A549 (cell line): ENCODE results near the gene B3GAT1. TPM values are rescaled to one million over a fixed set of nuclear protein-coding genes. Genes with fewer than 3 reads are reported as not detected.

Experiments
- ATAC-seq, 2 experiments: fragments of 200-7000 bp in 1 of 2; fragments of >200 bp in 1 of 2; cut with Nextera tagmentation in 1 of 2; cut with Tn5 transposase in 1 of 2; 3 replicates each; pipeline versions ENCODE4 v1.8.0 to v1.9.1; 2018 to 2020; ENCODE audit warnings: mild to moderate bottlenecking in 1 of 2, moderate library complexity in 1 of 2
- CTCF ChIA-PET: fragments of 300-600 bp; sonication (Branson Sonifier 250); formaldehyde crosslinking; extraction: SDS; loops from one replicate; lab custom pipeline; 2021; ENCODE audit warnings: antibody characterized with exemption, inconsistent platforms; lab: Yijun Ruan, JAX
- POLR2A ChIA-PET: fragments of 350-600 bp; formaldehyde crosslinking; extraction: SDS; loops from one replicate; lab custom pipeline; 2021; ENCODE audit warnings: antibody characterized with exemption, inconsistent platforms; lab: Yijun Ruan, JAX
- DNase-seq, 2 experiments: peaks; one replicate each; pipeline versions ENCODE4 v3.0.0 to v3.0.0-alpha.2; 2011 to 2016; ENCODE audit warnings: low read depth in 1 of 2, low spot score in 1 of 2
- FAIRE-seq: peaks from 2 replicates; lab custom pipeline; 2011; peaks lifted over from hg19 to GRCh38; lab: Jason Lieb, UNC
- H3K27ac ChIP-seq, 2 experiments: fragments of >200 bp; sonication (Bioruptor Twin); formaldehyde crosslinking; 3 replicates each; pipeline ENCODE4 v1.5.1; 2016 to 2017
- H3K4me1 ChIP-seq: fragments of >200 bp; sonication (Bioruptor Twin); formaldehyde crosslinking; 3 replicates; pipeline ENCODE4 v1.6.1; 2016
- H3K4me2 ChIP-seq: fragments of >200 bp; sonication (Bioruptor Twin); formaldehyde crosslinking; 3 replicates; pipeline ENCODE4 v1.6.1; 2016
- H3K4me3 ChIP-seq: fragments of >200 bp; sonication (Bioruptor Twin); formaldehyde crosslinking; 3 replicates; pipeline ENCODE4 v1.5.1; 2016
- H3K9me3 ChIP-seq: fragments of >200 bp; sonication (Bioruptor Twin); formaldehyde crosslinking; 3 replicates; pipeline ENCODE4 v1.6.1; 2016
- CHD4 ChIP-seq: fragments of 200-600 bp; sonication (generic); IDR thresholded peaks from 2 replicates; pipeline ENCODE4 v1.6.1; 2016; ENCODE audit warnings: antibody characterized with exemption, mild to moderate bottlenecking, borderline replicate concordance
- CTCF ChIP-seq: fragments of >200 bp; sonication (Bioruptor Twin); formaldehyde crosslinking; IDR thresholded peaks from 3 replicates; pipeline ENCODE4 v1.5.1; 2016
- E2F6 ChIP-seq: IDR thresholded peaks from 2 replicates; pipeline ENCODE4 v1.6.1; 2012; ENCODE audit warnings: low read depth, borderline replicate concordance
- EHMT2 ChIP-seq: fragments of 200-600 bp; sonication (generic); IDR thresholded peaks from 2 replicates; pipeline ENCODE4 v1.6.1; 2016; ENCODE audit warnings: antibody characterized with exemption, low read depth, mild to moderate bottlenecking, moderate library complexity
- EP300 ChIP-seq, 2 experiments: fragments of >200 bp; sonication (Bioruptor Twin); formaldehyde crosslinking; IDR thresholded peaks; 2 replicates in 1 of 2; 3 replicates in 1 of 2; pipeline ENCODE4 v1.6.1; 2016 to 2017
- ESRRA ChIP-seq: fragments of 150-350 bp; IDR thresholded peaks from 2 replicates; pipeline ENCODE4 v1.6.1; 2014; ENCODE audit warnings: mild to moderate bottlenecking, low read length, borderline replicate concordance
- FOSB ChIP-seq: fragments of 250-450 bp; sonication (Bioruptor Pico); IDR thresholded peaks from 2 replicates; pipeline ENCODE4 v1.5.0; 2020; ENCODE audit warnings: mild to moderate bottlenecking, moderate library complexity
- FOSL2 ChIP-seq, 2 experiments: fragments of 450-650 bp in 1 of 2; fragments of >200 bp in 1 of 2; sonication (Bioruptor Twin) in 1 of 2; formaldehyde crosslinking; IDR thresholded peaks; 2 replicates each; pipeline versions ENCODE4 v1.5.0 to v1.6.1; 2016 to 2020; ENCODE audit warnings: mild to moderate bottlenecking in 1 of 2, moderate library complexity in 1 of 2
- FOXS1 ChIP-seq: fragments of 250-450 bp; sonication (Bioruptor Pico); IDR thresholded peaks from 2 replicates; pipeline ENCODE4 v1.5.0; 2020; ENCODE audit warnings: mild to moderate bottlenecking, moderate library complexity
- HDAC2 ChIP-seq: fragments of 200-600 bp; sonication (generic); IDR thresholded peaks from 2 replicates; pipeline ENCODE4 v1.6.1; 2016
- HES2 ChIP-seq: fragments of >200 bp; sonication (Bioruptor Twin); formaldehyde crosslinking; IDR thresholded peaks from 2 replicates; pipeline ENCODE4 v1.6.1; 2016
- HEYL ChIP-seq: fragments of 250-450 bp; sonication (Bioruptor Pico); IDR thresholded peaks from 2 replicates; pipeline ENCODE4 v1.8.0; 2021; ENCODE audit warnings: mild to moderate bottlenecking, moderate library complexity
- HMGXB4 ChIP-seq: fragments of 250-450 bp; sonication (Bioruptor Pico); IDR thresholded peaks from 2 replicates; pipeline ENCODE4 v1.5.0; 2021; ENCODE audit warnings: mild to moderate bottlenecking, moderate library complexity, borderline replicate concordance
- HOXB13 ChIP-seq: fragments of 250-450 bp; sonication (Bioruptor Pico); IDR thresholded peaks from 2 replicates; pipeline ENCODE4 v1.5.0; 2020; ENCODE audit warnings: low read depth, mild to moderate bottlenecking, moderate library complexity
- JUN ChIP-seq, 2 experiments: fragments of >200 bp; sonication (Bioruptor Twin); formaldehyde crosslinking; IDR thresholded peaks; 2 replicates in 1 of 2; 3 replicates in 1 of 2; pipeline ENCODE4 v1.6.1; 2016 to 2017
- MAZ ChIP-seq: fragments of 150-350 bp; IDR thresholded peaks from 2 replicates; pipeline ENCODE4 v1.6.1; 2014; ENCODE audit warnings: antibody characterized with exemption, low read depth, low read length, borderline replicate concordance
- PHF8 ChIP-seq: fragments of 200-600 bp; sonication (generic); IDR thresholded peaks from 2 replicates; pipeline ENCODE4 v1.6.1; 2016; ENCODE audit warnings: low read depth, mild to moderate bottlenecking, antibody characterized with exemption, moderate library complexity, borderline replicate concordance
- RAD21 ChIP-seq, 2 experiments: fragments of >200 bp in 1 of 2; sonication (Bioruptor Twin) in 1 of 2; formaldehyde crosslinking in 1 of 2; IDR thresholded peaks in 1 of 2; conservative IDR thresholded peaks in 1 of 2; 2 replicates in 1 of 2; 3 replicates in 1 of 2; pipeline ENCODE4 v1.6.1; 2012 to 2018; ENCODE audit warnings: inconsistent platforms in 1 of 2
- RCOR1 ChIP-seq: fragments of 150-350 bp; IDR thresholded peaks from 2 replicates; pipeline ENCODE4 v1.6.1; 2014; ENCODE audit warnings: antibody characterized with exemption, low read length, low read depth
- REST ChIP-seq: fragments of 200-600 bp; sonication (generic); IDR thresholded peaks from 2 replicates; pipeline ENCODE4 v1.6.1; 2016; ENCODE audit warnings: antibody characterized with exemption, mild to moderate bottlenecking, moderate library complexity
- RFX5 ChIP-seq: fragments of 450-650 bp; IDR thresholded peaks from 2 replicates; pipeline ENCODE4 v1.7.1; 2014; ENCODE audit warnings: antibody characterized with exemption, mild to moderate bottlenecking, moderate library complexity
- SREBF2 ChIP-seq: fragments of 450-650 bp; IDR thresholded peaks from 2 replicates; pipeline ENCODE4 v1.6.1; 2014; ENCODE audit warnings: mild to moderate bottlenecking, moderate library complexity
- TFCP2L1 ChIP-seq: fragments of 250-450 bp; sonication (Bioruptor Pico); IDR thresholded peaks from 2 replicates; pipeline ENCODE4 v1.5.0; 2021; ENCODE audit warnings: mild to moderate bottlenecking
- ZNF302 ChIP-seq: fragments of 250-450 bp; sonication (Bioruptor Pico); IDR thresholded peaks from 2 replicates; pipeline ENCODE4 v1.9.0; 2021; ENCODE audit warnings: inconsistent platforms, mild to moderate bottlenecking, moderate library complexity
- ZSCAN20 ChIP-seq: fragments of 250-450 bp; sonication (Bioruptor Pico); IDR thresholded peaks from 2 replicates; pipeline ENCODE4 v1.8.0; 2022; ENCODE audit warnings: mild to moderate bottlenecking, moderate library complexity
- WGBS: methylation state at CpG from one replicate; pipeline ENCODE4 v1.1.6; 2017; ENCODE audit errors: missing lambda C conversion rate; 5-methylcytosine and 5-hydroxymethylcytosine counted together
- polyA plus RNA-seq, 4 experiments: library from polyadenylated mRNA; depleted of rRNA in 3 of 4; stranded (reverse); fragments of >200 nt; fragmentation: RNase III in 1 of 4; extraction: RNeasy Plus Mini Kit Qiagen cat#74134 plus additional on column Dnase treatment in 1 of 4; gene quantifications; 2 replicates in 3 of 4; 3 replicates in 1 of 4; pipeline ENCODE4 v1.2.3, GENCODE V29; 2011 to 2017

The B3GAT1 gene
- polyA plus RNA-seq, 2 of the 4 experiments (the other 2 are of a cell fraction), result not detected

- H3K27ac ChIP-seq, result no peak overlapping the region
- no peak overlapping the region for H3K4me3 ChIP-seq
- no peak for ATAC-seq
- ChIA-PET POLR2A (no interaction called here), CTCF (no interaction called here)
- no peak for DNase-seq
- TF ChIP-seq HES2 (no peak), HOXB13 (CRISPR knock-in tag) (no peak), E2F6 (no peak), JUN (IDR thresholded peaks at IDR 0.05) (no peak), RCOR1 (no peak), RAD21 (conservative IDR thresholded peaks at IDR 0.05 in 1 of 2, IDR thresholded peaks at IDR 0.05 in 1 of 2) (no peak), HDAC2 (no peak), ZNF302 (CRISPR knock-in tag) (no peak), EP300 (IDR thresholded peaks at IDR 0.05) (no peak), HMGXB4 (CRISPR knock-in tag) (no peak), ZSCAN20 (CRISPR knock-in tag) (no peak), FOXS1 (no peak), TFCP2L1 (CRISPR knock-in tag) (no peak), HEYL (CRISPR knock-in tag) (no peak), SREBF2 (no peak), ESRRA (no peak), CTCF (no peak), RFX5 (no peak), PHF8 (no peak), EHMT2 (no peak)
- TF ChIP-seq, all 56 proteins: peak for 0
- no peak overlapping the region for H3K4me2 ChIP-seq
- no peak for FAIRE-seq
- 12% methylated on average over 10 of the region's 10 CpGs for WGBS
- H3K4me1 ChIP-seq, result no peaks in the 10 kb centered on the region
- H3K9me3 ChIP-seq, result no peaks in the 10 kb centered on the region
These were observed 17.1 kb upstream of the B3GAT1 start for GRCh38 chr11:134429106-134429505.

GRCh38 chr11:134425816-134426536 lies 13.9 kb upstream of the B3GAT1 start:
- no peak overlapping the region for H3K4me2 ChIP-seq
- CTCF ChIA-PET, result no interaction called here
- no peaks in the 10 kb centered on the region for H3K4me1 ChIP-seq
- WGBS, result 35% methylated on average over 14 of the region's 16 CpGs
- POLR2A ChIA-PET, result no interaction called here
- no peaks in the 10 kb centered on the region for H3K9me3 ChIP-seq
- DNase-seq (no peak), FAIRE-seq (no peak), ATAC-seq (no peak)
- H3K27ac ChIP-seq, result no peak overlapping the region
- H3K4me3 ChIP-seq, result no peak overlapping the region
- TF ChIP-seq CTCF (no peak), FOXS1 (no peak), FOSB (CRISPR knock-in tag) (no peak), FOSL2 (IDR thresholded peaks at IDR 0.05) (no peak), FOSL2 (CRISPR knock-in tag; IDR thresholded peaks at IDR 0.05) (no peak), HEYL (CRISPR knock-in tag) (no peak), EP300 (IDR thresholded peaks at IDR 0.05) (no peak), CHD4 (no peak), RCOR1 (no peak), MAZ (no peak), REST (no peak), PHF8 (no peak), TFCP2L1 (CRISPR knock-in tag) (no peak)
